Endothelial cell of umbilical vein (primary cell): Measurements from ENCODE around the gene NPY1R. TPM values are rescaled to one million over a fixed set of nuclear protein-coding genes. Genes with fewer than 3 reads are reported as not detected.

Source experiments
- BruUV-seq: library from RNA; stranded (reverse); fragments of 400-500 nt; replicated peaks from 2 replicates; lab custom pipeline; 2021; lab: Mats Ljungman, UMichigan
- CTCF ChIA-PET: fragments of 300-600, 350-600 bp; sonication (Branson Sonifier 250); formaldehyde crosslinking; loops from one replicate; lab custom pipeline; 2021; ENCODE audit warnings: antibody characterized with exemption, inconsistent platforms; lab: Charles Lee
- POLR2A ChIA-PET: fragments of 300-600, 350-600 bp; sonication (Branson Sonifier 250); formaldehyde crosslinking; loops from one replicate; lab custom pipeline; 2021; ENCODE audit warnings: antibody characterized with exemption, inconsistent platforms; lab: Charles Lee
- DNase-seq: peaks from one replicate; pipeline ENCODE4 v3.0.0-alpha.2; 2011; ENCODE audit warnings: low read depth, low spot score
- FAIRE-seq: peaks from 2 replicates; lab custom pipeline; 2011; peaks lifted over from hg19 to GRCh38; lab: Jason Lieb, UNC
- H2AFZ ChIP-seq: 2 replicates; pipeline ENCODE4 v1.6.0; 2012; ENCODE audit warnings: low read depth, low read length, control low read depth, inconsistent platforms
- H3K27ac ChIP-seq: 2 replicates; pipeline ENCODE4 v1.5.1; 2011; ENCODE audit warnings: low read depth, mild to moderate bottlenecking, control low read depth, low read length, moderate library complexity; ENCODE audit not compliant: insufficient read depth
- H3K27me3 ChIP-seq, 2 experiments: 2 replicates each; pipeline versions ENCODE4 v1.6.0 to v1.6.1; 2011; ENCODE audit warnings: low read length in 2 of 2, mixed read lengths in 1 of 2; ENCODE audit not compliant: control insufficient read depth in 2 of 2, insufficient read depth in 2 of 2
- H3K36me3 ChIP-seq, 2 experiments: 2 replicates in 1 of 2; 3 replicates in 1 of 2; pipeline ENCODE4 v1.5.1; 2011; ENCODE audit warnings: low read length in 2 of 2, mild to moderate bottlenecking in 1 of 2, moderate library complexity in 1 of 2; ENCODE audit not compliant: control insufficient read depth in 2 of 2, insufficient read depth in 2 of 2; ENCODE audit errors: extremely low read depth in 1 of 2
- H3K4me1 ChIP-seq: 3 replicates; pipeline ENCODE4 v1.5.1; 2011; ENCODE audit warnings: mild to moderate bottlenecking, low read length; ENCODE audit not compliant: control insufficient read depth, insufficient read depth; ENCODE audit errors: extremely low read depth
- H3K4me2 ChIP-seq: 2 replicates; pipeline ENCODE4 v1.6.1; 2011; ENCODE audit warnings: low read length, control low read depth, mixed read lengths; ENCODE audit not compliant: insufficient read depth
- H3K4me3 ChIP-seq, 3 experiments: fragments of 200-600 bp in 1 of 3; sonication (generic), shearing (Covaris generic) in 1 of 3; replicated peaks in 1 of 3; 2 replicates each; pipeline ENCODE4 v1.5.1; 2011 to 2016; ENCODE audit warnings: control low read depth in 3 of 3, low read length in 3 of 3, mild to moderate bottlenecking in 2 of 3, inconsistent platforms in 1 of 3, low read depth in 1 of 3, moderate library complexity in 1 of 3; ENCODE audit not compliant: insufficient read depth in 1 of 3
- H3K79me2 ChIP-seq: 2 replicates; pipeline ENCODE4 v1.6.0; 2012; ENCODE audit warnings: low read length, inconsistent platforms; ENCODE audit not compliant: control insufficient read depth, insufficient read depth
- H3K9ac ChIP-seq: replicated peaks from 2 replicates; pipeline ENCODE3; 2011; ENCODE audit warnings: low read length, control low read depth; ENCODE audit not compliant: insufficient read depth; ENCODE audit errors: extremely low read depth
- H3K9me1 ChIP-seq: replicated peaks from 3 replicates; pipeline ENCODE4 v1.6.0; 2011; ENCODE audit warnings: mild to moderate bottlenecking, low read length; ENCODE audit not compliant: control insufficient read depth, insufficient read depth; ENCODE audit errors: extremely low read depth
- H3K9me3 ChIP-seq: replicated peaks from 2 replicates; pipeline ENCODE4 v1.5.1; 2012; ENCODE audit warnings: low read length, inconsistent platforms; ENCODE audit not compliant: control insufficient read depth, insufficient read depth
- H4K20me1 ChIP-seq: replicated peaks from 2 replicates; pipeline ENCODE3; 2011; ENCODE audit warnings: mild to moderate bottlenecking, low read length; ENCODE audit not compliant: control insufficient read depth, insufficient read depth; ENCODE audit errors: extremely low read depth
- CTCF ChIP-seq, 2 donors: IDR thresholded peaks; 1 replicate in 1 of 2; 2 replicates in 1 of 2; pipeline ENCODE4 v1.5.1; 2011; ENCODE audit warnings: low read length in 2 of 2, mild to moderate bottlenecking in 2 of 2, moderate library complexity in 2 of 2, control low read depth in 1 of 2, inconsistent platforms in 1 of 2, low read depth in 1 of 2; ENCODE audit not compliant: insufficient read depth in 1 of 2; ENCODE audit errors: extremely low read depth in 1 of 2
- EZH2 ChIP-seq: IDR thresholded peaks from 2 replicates; pipeline ENCODE4 v1.6.1; 2012; ENCODE audit warnings: borderline replicate concordance, low read depth, mild to moderate bottlenecking, moderate library complexity, low read length, inconsistent platforms; ENCODE audit not compliant: severe bottlenecking
- FOS ChIP-seq: IDR thresholded peaks from 2 replicates; pipeline ENCODE4 v1.6.1; 2011; ENCODE audit warnings: mild to moderate bottlenecking, low read length, moderate library complexity, borderline replicate concordance; ENCODE audit not compliant: insufficient read depth
- GATA2 ChIP-seq: IDR thresholded peaks from 2 replicates; pipeline ENCODE4 v1.7.0; 2011; ENCODE audit warnings: low read depth, mild to moderate bottlenecking, moderate library complexity, mixed read lengths, low read length; ENCODE audit not compliant: insufficient read length, insufficient read depth
- JUN ChIP-seq: IDR thresholded peaks from 2 replicates; pipeline ENCODE4 v1.6.1; 2011; ENCODE audit warnings: borderline replicate concordance, low read depth; ENCODE audit not compliant: insufficient read length, insufficient read depth
- MAX ChIP-seq: IDR thresholded peaks from 2 replicates; pipeline ENCODE4 v1.6.1; 2011; ENCODE audit not compliant: insufficient read depth, insufficient read length
- MYC ChIP-seq: IDR thresholded peaks from one replicate; pipeline ENCODE4 v1.6.1; 2011; ENCODE audit warnings: mild to moderate bottlenecking, low read depth, low read length
- POLR2A ChIP-seq: IDR thresholded peaks from 2 replicates; pipeline ENCODE4 v1.6.1; 2012; ENCODE audit warnings: low read depth, mild to moderate bottlenecking, control low read depth, low read length
- POLR2AphosphoS5 ChIP-seq: IDR thresholded peaks from 2 replicates; pipeline ENCODE4 v1.6.1; 2012; ENCODE audit warnings: low read depth, mild to moderate bottlenecking, control low read depth, low read length, moderate library complexity; ENCODE audit not compliant: insufficient read depth
- dilution Hi-C: fragments of 300-500 bp; cut with MboI; formaldehyde crosslinking; loops from one replicate; pipeline ENCODE4 v1.15.0; 2019; ENCODE audit warnings: low sequenced_read_pairs; ENCODE audit not compliant: extremely low pct_ligation_motif_present
- intact Hi-C: fragments of 100-400 bp; cut with micrococcal nuclease; formaldehyde crosslinking; loops from one replicate; pipeline ENCODE4 v1.10.0; 2022
- polyA plus RNA-seq, 4 experiments: library from polyadenylated mRNA; depleted of rRNA in 3 of 4; stranded (reverse) in 3 of 4; unstranded in 1 of 4; fragments of >200 nt; gene quantifications; 2 replicates each; pipeline versions ENCODE4 v1.2.1 to v1.2.3, GENCODE V29; 2011 to 2012; ENCODE audit warnings: missing spikeins in 1 of 4
- total RNA-seq: library from RNA; stranded (reverse); gene quantifications from 2 replicates; pipeline ENCODE4 v1.2.3, GENCODE V29; 2021

Gene NPY1R
- total and polyA plus RNA-seq, 2 donors (not counting 3 experiments of a cell fraction or from before 2014, with no cell fraction given) = 0.08 TPM; not detected in 1

GRCh38 chr4:163300445-163300844 is 32.0 kb downstream of the NPY1R start:
- TF ChIP-seq MAX (no peak), JUN (no peak), EZH2 (no peak), POLR2A (no peak), FOS (no peak), CTCF (IDR thresholded peaks at IDR 0.05; ENCODE audit: extremely low read depth in 1 of 2, insufficient read depth in 1 of 2, low read depth in 1 of 2, low read length in 2 of 2) (no peak), MYC (no peak), GATA2 (no peak), POLR2AphosphoS5 (no peak)

More at GRCh38 chr4:163300445-163300844, 32.0 kb downstream of the NPY1R start:
- ChIA-PET POLR2A (no interaction called here), CTCF (no interaction called here)
- no peak overlapping the region for H3K4me3 ChIP-seq
- dilution Hi-C loops (no loop called here), intact Hi-C loops (no loop called here)
- no peaks in the 10 kb centered on the region for H3K79me2 ChIP-seq
- H3K9me1 ChIP-seq = no peaks in the 10 kb centered on the region
- no peaks in the 10 kb centered on the region for H3K9me3 ChIP-seq
- no TSS peak for BruUV-seq
- H3K27ac ChIP-seq = no peak overlapping the region
- no peaks in the 10 kb centered on the region for H4K20me1 ChIP-seq
- H3K36me3 ChIP-seq = no peaks in the 10 kb centered on the region
- no peaks in the 10 kb centered on the region for H3K4me1 ChIP-seq
- DNase-seq (no peak), FAIRE-seq (no peak)
- no peak overlapping the region for H3K9ac ChIP-seq
- H3K27me3 ChIP-seq = no peaks in the 10 kb centered on the region
- H3K4me2 ChIP-seq = no peak overlapping the region
- H2AFZ ChIP-seq = no peak overlapping the region
